ENCODE measurements around the gene DNAJA4. TPM values are rescaled to one million over a fixed set of nuclear protein-coding genes. Genes with fewer than 3 reads are reported as not detected.

The DNAJA4 gene
- total and polyA plus RNA-seq, 9 of the 15 experiments (the other 6 are each of a cell fraction or from before 2014, with no cell fraction given) = 0.11 to 1.0 (median 0.16) TPM; not detected in 4

GRCh38 chr15:78263351-78263781, 996 bp upstream of the DNAJA4 start:
- peak overlapping the region; percentile 24; the same call in 1 of the 3 replicates for H3K27ac ChIP-seq (ENCODE audit: extremely low read depth, low read depth, low read length)
- ATAC-seq (peak; percentile 60), FAIRE-seq (no peak), DNase-seq (ENCODE audit: extremely low read depth in 1 of 4, low spot score in 3 of 4) (peak; percentile 56 to 77 (median 74))
- H3K9ac ChIP-seq (ENCODE audit: insufficient read depth in 1 of 2, low read depth in 2 of 2, low read length in 2 of 2) = peak overlapping the region in 1 of 2 experiments; percentile 38; a peak in 2 of 4 replicates
- POLR2A ChIA-PET = no interaction called here
- no TSS peak for BruUV-seq (replicated peaks)
- 28% methylated on average over 7 of the region's 7 CpGs for whole genome bisulfite sequencing (ENCODE audit: insufficient coverage, low coverage, missing lambda C conversion rate)
- in situ Hi-C loops (cut with MboI) = no loop called here
- intact Hi-C loops (cut with micrococcal nuclease) = no loop called here
- CTCF ChIA-PET (ENCODE audit: low intra/inter-chr PET ratio) = no interaction called here
- H3K9me3 ChIP-seq (replicated peaks; ENCODE audit: control insufficient read depth, insufficient read depth, low read depth, low read length) = no peaks in the 10 kb centered on the region
- peaks cover 15 to 16% of the 10 kb centered on the region in 2 experiments; a peak in 4 of 5 replicates for H3K4me1 ChIP-seq (replicated peaks in 1 of 2; ENCODE audit: control insufficient read depth in 2 of 2, insufficient read depth in 2 of 2, low read length in 2 of 2)
- H3K27me3 ChIP-seq (ENCODE audit: control insufficient read depth in 2 of 2, insufficient read depth in 2 of 2, low read length in 2 of 2) = no peaks in the 10 kb centered on the region
- H3K79me2 ChIP-seq (ENCODE audit: control insufficient read depth, insufficient read depth, low read length) = no peaks in the 10 kb centered on the region
- H3K36me3 ChIP-seq (ENCODE audit: control insufficient read depth, insufficient read depth, low read length) = no peaks in the 10 kb centered on the region
- H3K9me1 ChIP-seq (ENCODE audit: control insufficient read depth, insufficient read depth, low read length) = no peaks in the 10 kb centered on the region
- H4K20me1 ChIP-seq (replicated peaks; ENCODE audit: control insufficient read depth, insufficient read depth, low read length) = no peaks in the 10 kb centered on the region
- H3K4me2 ChIP-seq (ENCODE audit: insufficient read depth, low read length) = peak overlapping the region; percentile 59; the same call in 1 of the 2 replicates
- peak overlapping the region; percentile 86 for H2AFZ ChIP-seq (ENCODE audit: low read depth, low read length)
- no peak overlapping the region for H3K4me3 ChIP-seq
- TF ChIP-seq HEY1 (CRISPR knock-in tag; IDR thresholded peaks at IDR 0.05; ENCODE audit: borderline replicate concordance) (no peak), SREBF1 (IDR thresholded peaks at IDR 0.05; ENCODE audit: borderline replicate concordance, low read depth, low read length) (no peak), ZKSCAN1 (IDR thresholded peaks at IDR 0.05; ENCODE audit: low read depth, low read length) (no peak), MNT (conservative IDR thresholded peaks at IDR 0.05) (no peak), ZNF407 (IDR thresholded peaks at IDR 0.05; ENCODE audit: low read depth) (peak; percentile 79), ZNF24 (IDR thresholded peaks at IDR 0.05) (no peak), VEZF1 (CRISPR knock-in tag; IDR thresholded peaks at IDR 0.05) (peak; percentile 12; the same call in 1 of the 2 replicates), CBFA2T3 (IDR thresholded peaks at IDR 0.05) (peak; percentile 40; the same call in 1 of the 2 replicates), BCOR (IDR thresholded peaks at IDR 0.05) (no peak), ARID1B (IDR thresholded peaks at IDR 0.05) (peak; percentile 44; the same call in 1 of the 2 replicates), TCF7L2 (IDR thresholded peaks at IDR 0.05; ENCODE audit: low read depth, low read length) (no peak), ZNF778 (CRISPR knock-in tag; IDR thresholded peaks at IDR 0.05) (no peak), ZKSCAN8 (CRISPR knock-in tag; IDR thresholded peaks at IDR 0.05) (no peak)

Data from K562 (cell line).